PC-9 (cell line): ENCODE data around the gene PGAP3. TPM values are rescaled to one million over a fixed set of nuclear protein-coding genes. Genes with fewer than 3 reads are reported as not detected.

Source experiments
- BruUV-seq: library from RNA; stranded (reverse); fragments of 400-500 nt; replicated peaks from 2 replicates; lab custom pipeline; 2021; lab: Mats Ljungman, UMichigan
- CTCF ChIA-PET: fragments of 300-600 bp; sonication (Branson Sonifier 250); formaldehyde crosslinking; loops from one replicate; lab custom pipeline; 2022; ENCODE audit warnings: antibody characterized with exemption; lab: Charles Lee
- POLR2A ChIA-PET: fragments of 300-600 bp; sonication (Branson Sonifier 250); formaldehyde crosslinking; loops from one replicate; lab custom pipeline; 2022; ENCODE audit warnings: antibody characterized with exemption; ENCODE audit not compliant: unreplicated experiment; lab: Charles Lee
- DNase-seq, 2 experiments: peaks; one replicate each; pipeline versions ENCODE4 v3.0.0 to v3.0.0-alpha.2; 2015 to 2022; ENCODE audit warnings: mixed read lengths in 1 of 2
- H2AFZ ChIP-seq: fragments of 200-600 bp; sonication (generic); 2 replicates; pipeline ENCODE4 v1.8.1; 2017; ENCODE audit warnings: antibody characterized with exemption
- H3F3A ChIP-seq: fragments of 200-600 bp; sonication (generic); 2 replicates; pipeline ENCODE4 v1.8.1; 2017; ENCODE audit warnings: antibody characterized with exemption, mild to moderate bottlenecking, low read depth; ENCODE audit not compliant: insufficient read depth
- H3K27ac ChIP-seq: fragments of 200-600 bp; sonication (generic); 2 replicates; pipeline ENCODE4 v1.6.1; 2016; ENCODE audit warnings: mixed run types
- H3K27me3 ChIP-seq: fragments of 200-600 bp; sonication (generic); 2 replicates; pipeline ENCODE4 v1.6.1; 2016; ENCODE audit warnings: low read depth, mixed run types; ENCODE audit not compliant: insufficient read depth
- H3K36me3 ChIP-seq: fragments of 200-600 bp; sonication (generic); 2 replicates; pipeline ENCODE4 v1.6.1; 2016; ENCODE audit warnings: low read depth, mixed run types
- H3K4me1 ChIP-seq: fragments of 200-600 bp; sonication (generic); replicated peaks from 2 replicates; pipeline ENCODE4 v1.6.1; 2016; ENCODE audit warnings: mixed run types; ENCODE audit not compliant: insufficient read depth
- H3K4me2 ChIP-seq: fragments of 200-600 bp; sonication (generic); 2 replicates; pipeline ENCODE4 v1.6.1; 2017; ENCODE audit warnings: mixed run types
- H3K4me3 ChIP-seq: fragments of 200-600 bp; sonication (generic); 2 replicates; pipeline ENCODE4 v1.6.1; 2016; ENCODE audit warnings: mixed run types
- H3K79me2 ChIP-seq: fragments of 200-600 bp; sonication (generic); 2 replicates; pipeline ENCODE4 v1.6.1; 2017; ENCODE audit warnings: low read depth, mixed run types
- H3K9me2 ChIP-seq: fragments of 200-600 bp; sonication (generic); 2 replicates; pipeline ENCODE4 v1.8.1; 2017; ENCODE audit warnings: mild to moderate bottlenecking; ENCODE audit not compliant: insufficient read depth
- H3K9me3 ChIP-seq: fragments of 200-600 bp; sonication (generic); 2 replicates; pipeline ENCODE4 v1.8.1; 2016; ENCODE audit warnings: low read depth; ENCODE audit not compliant: insufficient read depth
- H4K20me1 ChIP-seq: fragments of 200-600 bp; sonication (generic); 2 replicates; pipeline ENCODE4 v1.8.1; 2017; ENCODE audit not compliant: insufficient read depth
- CTCF ChIP-seq: fragments of 200-600 bp; sonication (generic); conservative IDR thresholded peaks from 2 replicates; pipeline ENCODE4 v1.6.1; 2017; ENCODE audit warnings: mixed run types, antibody characterized with exemption, mild to moderate bottlenecking, moderate library complexity
- EZH2 ChIP-seq: fragments of 200-600 bp; sonication (generic); IDR thresholded peaks from 2 replicates; pipeline ENCODE4 v1.8.0; 2017; ENCODE audit warnings: antibody characterized with exemption, low read depth
- intact Hi-C: fragments of 100-400 bp; cut with micrococcal nuclease; formaldehyde crosslinking; loops from one replicate; pipeline ENCODE4 v1.10.0; 2022; ENCODE audit not compliant: unreplicated experiment
- total RNA-seq: library from RNA; stranded (reverse); gene quantifications from 2 replicates; pipeline ENCODE4 v1.2.3, GENCODE V29; 2021

Gene PGAP3
- total RNA-seq, 1 experiment from 2014 or later, result 15.0 TPM

- no peaks in the 10 kb centered on the region for H3K27me3 ChIP-seq
- peaks cover 29% of the 10 kb centered on the region; the same call in 1 of the 2 replicates for H3F3A ChIP-seq
- TF ChIP-seq CTCF (peak; percentile 88), EZH2 (no peak)
- BruUV-seq, result TSS peak; percentile 66
- H3K79me2 ChIP-seq, result peaks cover 10% of the 10 kb centered on the region; the same call in 1 of the 2 replicates
- ChIA-PET POLR2A (interaction anchor here (1.2 kb wide), 1 partner anchor 31 kb away, joined by 5 read pairs; the partner anchor contains the start of gene ERBB2), CTCF (interaction anchor here (0.5 to 1.8 kb wide), 9 partner anchors 9 to 531 kb away, joined by 3 to 16 read pairs (median 5); no protein-coding TSS in a partner anchor)
- peak within 1 kb of the TSS; percentile 76 for H3K4me3 ChIP-seq
- peak within 1 kb of the TSS; percentile 82 for H2AFZ ChIP-seq
- H3K4me1 ChIP-seq, result peaks cover 24% of the 10 kb centered on the region
- H3K9me2 ChIP-seq, result no peaks in the 10 kb centered on the region
- DNase-seq, result peak; percentile 71 to 95
- intact Hi-C loops, result loop anchor here (1.0 kb wide), 3 partner anchors 10 to 250 kb away; partner anchors contain the start of gene PSMD3
- no peaks in the 10 kb centered on the region for H3K36me3 ChIP-seq
- peak within 1 kb of the TSS; percentile 69 for H3K27ac ChIP-seq
- no peaks in the 10 kb centered on the region for H3K9me3 ChIP-seq
- H4K20me1 ChIP-seq, result no peaks in the 10 kb centered on the region
- peak within 1 kb of the TSS; percentile 100 for H3K4me2 ChIP-seq
Observed at GRCh38 chr17:39730095-39730921, 42.5 kb upstream of the PGAP3 start, which contains the start of gene MIEN1. Gene MIEN1, minus strand, starts transcription at chr17:39730532. Its CDS starts 37 bp downstream, at chr17:39730495.

- ChIA-PET CTCF (interaction anchor here (0.6 to 1.8 kb wide), 6 partner anchors 10 to 108 kb away, joined by 3 to 16 read pairs (median 10); no protein-coding TSS in a partner anchor), POLR2A (interaction anchor here (0.6 kb wide), 1 partner anchor 58 kb away, joined by 3 read pairs; no protein-coding TSS in a partner anchor)
- TF ChIP-seq EZH2 (no peak), CTCF (no peak)
- H3K9me2 ChIP-seq, result no peaks in the 10 kb centered on the region
- no peaks in the 10 kb centered on the region for H3K9me3 ChIP-seq
- no peak for DNase-seq
- H3K27ac ChIP-seq, result peak overlapping the region; percentile 69
- intact Hi-C loops, result no loop called here
- H2AFZ ChIP-seq, result no peak overlapping the region; the same call in 1 of the 2 replicates
- peaks cover 16% of the 10 kb centered on the region for H3K4me1 ChIP-seq
- no peaks in the 10 kb centered on the region for H4K20me1 ChIP-seq
- BruUV-seq, result no TSS peak
- H3K4me2 ChIP-seq, result peak overlapping the region; percentile 100
- no peaks in the 10 kb centered on the region for H3K27me3 ChIP-seq
- H3F3A ChIP-seq, result peaks cover 29% of the 10 kb centered on the region; the same call in 1 of the 2 replicates
- H3K4me3 ChIP-seq, result peak overlapping the region; percentile 76
- peaks cover 10% of the 10 kb centered on the region; the same call in 1 of the 2 replicates for H3K79me2 ChIP-seq
- no peaks in the 10 kb centered on the region for H3K36me3 ChIP-seq
Observed at GRCh38 chr17:39729280-39729851, 41.5 kb upstream of the PGAP3 start.

GRCh38 chr17:39727556-39727955 lies 39.7 kb upstream of the PGAP3 start:
- intact Hi-C loops, result no loop called here
- ChIA-PET POLR2A (no interaction called here), CTCF (no interaction called here)
- TF ChIP-seq EZH2, result no peak
- no peak for TF ChIP-seq CTCF
- Histone ChIP-seq H2AFZ (no peak overlapping the region), H3K4me2 (no peak overlapping the region), H3K4me1 (peaks cover 16% of the 10 kb centered on the region), H3K79me2 (peaks cover 10% of the 10 kb centered on the region; the same call in 1 of the 2 replicates), H4K20me1 (no peaks in the 10 kb centered on the region), H3K27me3 (no peaks in the 10 kb centered on the region), H3K27ac (no peak overlapping the region), H3F3A (peaks cover 33% of the 10 kb centered on the region; the same call in 1 of the 2 replicates), H3K9me2 (no peaks in the 10 kb centered on the region), H3K9me3 (no peaks in the 10 kb centered on the region), H3K4me3 (no peak overlapping the region), H3K36me3 (no peaks in the 10 kb centered on the region)
- no peak for DNase-seq
- BruUV-seq, result no TSS peak
